GM12874 (cell line): Measurements from ENCODE around the gene PCCA.

Source experiments
- CTCF ChIP-seq: IDR thresholded peaks from 2 replicates; pipeline ENCODE4 v1.5.1; 2011; ENCODE audit warnings: low read depth, mild to moderate bottlenecking, control low read depth, low read length, moderate library complexity; ENCODE audit not compliant: insufficient read depth

The PCCA gene

GRCh38 chr13:100124265-100124664 lies 35.4 kb downstream of the PCCA start:
- TF ChIP-seq CTCF = no peak

DNA sequence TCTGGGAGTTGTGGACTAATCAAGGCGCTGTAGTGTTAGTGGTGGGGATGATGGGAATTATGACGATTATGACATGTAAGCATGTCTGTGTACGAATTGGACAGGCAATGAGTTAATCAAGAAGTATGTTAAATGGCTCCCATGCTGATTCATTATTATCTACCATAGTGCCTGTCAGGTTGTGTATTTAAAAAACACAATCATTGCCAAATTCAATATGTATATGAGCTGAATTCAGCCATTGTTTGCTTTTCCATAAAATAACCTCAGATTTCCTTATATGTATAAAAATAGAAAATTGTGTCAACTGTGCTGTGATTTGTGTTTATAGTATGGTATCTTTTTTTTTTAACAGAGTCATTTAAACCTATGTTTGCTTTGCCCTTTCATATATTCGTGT lies 37.1 kb downstream of the PCCA start:
- no peak for TF ChIP-seq CTCF

- no peak for TF ChIP-seq CTCF
Measured at GRCh38 chr13:100128373-100128772, 39.5 kb downstream of the PCCA start.

DNA sequence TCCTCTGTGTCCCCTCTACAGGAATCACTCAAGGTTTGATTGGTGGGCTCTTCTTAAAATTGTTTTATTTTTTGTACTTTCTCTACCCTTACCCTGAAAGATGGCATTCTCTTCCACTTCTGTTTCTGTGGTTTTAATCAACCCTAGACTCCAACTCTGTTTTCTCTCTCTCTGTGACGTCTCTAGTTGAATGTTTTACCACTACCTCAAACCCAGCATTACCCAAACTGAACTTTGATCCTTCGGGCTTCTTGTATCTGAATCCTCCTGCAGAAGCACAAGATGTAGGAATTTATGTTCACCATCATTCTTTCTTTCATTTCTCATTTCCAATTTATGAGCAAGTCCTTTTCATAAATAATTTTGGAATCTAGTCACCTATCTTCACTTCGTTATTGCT lies 39.9 kb downstream of the PCCA start:
- no peak for TF ChIP-seq CTCF

- TF ChIP-seq CTCF = no peak
Measured at GRCh38 chr13:100129605-100130004, 40.7 kb downstream of the PCCA start.

DNA sequence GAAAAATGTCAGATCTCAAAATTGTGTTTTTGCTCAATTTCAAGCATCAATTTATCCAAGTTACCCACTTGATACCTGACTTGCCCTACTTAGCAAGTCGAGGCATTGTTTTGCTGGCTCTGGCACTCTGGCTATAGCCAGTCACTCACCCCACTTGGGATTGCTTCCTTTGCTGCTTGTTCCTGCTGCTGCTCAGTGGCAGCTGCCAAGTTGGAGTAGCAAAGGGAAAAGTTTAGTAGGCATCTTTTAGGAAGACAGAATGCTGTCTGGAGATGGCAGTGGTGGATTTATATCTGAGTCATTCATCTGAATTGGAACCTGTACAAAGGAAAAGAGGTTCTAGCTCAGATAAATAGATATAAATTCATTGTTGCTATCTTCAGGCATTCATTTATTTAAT lies 41.2 kb downstream of the PCCA start:
- no peak for TF ChIP-seq CTCF

DNA sequence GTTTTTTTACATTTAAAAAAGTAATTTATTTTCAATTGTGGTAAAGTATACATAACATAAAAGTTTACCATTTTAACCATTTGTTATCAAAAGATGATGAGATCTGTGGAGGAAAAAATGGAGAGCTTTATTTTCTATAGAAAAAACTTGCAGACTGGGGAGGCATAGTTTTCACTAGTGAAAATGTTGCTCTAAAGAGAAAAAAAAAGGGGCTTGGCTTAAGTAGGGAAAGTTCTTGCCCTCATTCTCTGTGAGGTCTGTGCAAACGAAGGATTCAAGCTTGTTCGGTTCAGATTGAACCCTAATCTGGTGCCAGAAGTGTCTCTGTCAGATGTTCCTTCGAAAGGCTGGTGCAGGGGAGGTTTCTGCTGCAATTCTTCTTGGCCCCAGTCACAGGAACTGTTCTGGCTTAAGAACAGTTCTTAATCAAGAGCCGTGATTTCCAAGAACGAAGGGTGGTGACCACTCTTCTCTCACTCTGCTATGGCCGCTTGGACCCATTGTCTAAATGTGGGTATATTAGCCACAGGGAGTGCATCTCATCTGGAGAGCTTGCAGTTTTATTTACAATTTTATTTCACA lies 42.1 kb downstream of the PCCA start:
- TF ChIP-seq CTCF = no peak
